Heart right ventricle (tissue), 16 donors: ENCODE results near the gene B4GALNT2. TPM values are rescaled to one million over a fixed set of nuclear protein-coding genes. Genes with fewer than 3 reads are reported as not detected.

Experiments used
- ATAC-seq, 8 donors: fragments of 200-7000 bp; cut with Tn5 transposase; one replicate each; pipeline ENCODE4 v1.9.1; 2020; ENCODE audit warnings: mild to moderate bottlenecking in 8 of 8, moderate library complexity in 8 of 8, moderate number of reproducible peaks in 1 of 8
- DNase-seq, 2 donors: peaks; one replicate each; pipeline ENCODE4 v3.0.0-alpha.2; 2020
- H3K27ac ChIP-seq, 10 donors: fragments of 200-600 bp; sonication (generic) in 2 of 10; one replicate each; pipeline versions ENCODE4 v1.5.0 to v1.8.0; 2020 to 2022; ENCODE audit warnings: mild to moderate bottlenecking in 3 of 10
- H3K27me3 ChIP-seq, 7 donors: fragments of 200-600 bp; one replicate each; pipeline ENCODE4 v1.8.0; 2021 to 2022; ENCODE audit warnings: mild to moderate bottlenecking in 2 of 7
- H3K36me3 ChIP-seq, 9 donors: fragments of 200-600 bp; sonication (generic) in 1 of 9; one replicate each; pipeline versions ENCODE4 v1.5.0 to v1.8.0; 2020 to 2022; ENCODE audit warnings: mild to moderate bottlenecking in 2 of 9
- H3K4me1 ChIP-seq, 9 donors: fragments of 200-600 bp; sonication (generic) in 1 of 9; one replicate each; pipeline versions ENCODE4 v1.5.0 to v1.8.0; 2020 to 2022; ENCODE audit warnings: mild to moderate bottlenecking in 4 of 9
- H3K4me3 ChIP-seq, 10 donors: fragments of 200-600 bp; sonication (generic) in 2 of 10; one replicate each; pipeline versions ENCODE4 v1.5.0 to v1.8.0; 2020 to 2022; ENCODE audit warnings: mild to moderate bottlenecking in 7 of 10, moderate library complexity in 2 of 10
- H3K9me3 ChIP-seq, 11 donors: fragments of 200-600 bp in 10 of 11; sonication (generic) in 2 of 11; one replicate each; pipeline versions ENCODE4 v1.5.0 to v1.8.0; 2013 to 2022; ENCODE audit warnings: mild to moderate bottlenecking in 2 of 11, control low read depth in 1 of 11, moderate library complexity in 1 of 11
- WGBS, 2 donors: extraction: QIAGEN DNeasy Blood & Tissue Kit; methylation state at CpG; one replicate each; pipeline ENCODE4 v1.1.7; 2013; ENCODE audit warnings: inconsistent platforms in 1 of 2; 5-methylcytosine and 5-hydroxymethylcytosine counted together
- intact Hi-C, 10 donors: fragments of 100-400 bp; cut with DNase I; formaldehyde crosslinking; loops; one replicate each; pipeline versions ENCODE4 v1.11.1 to v1.14.2; 2022
- polyA plus RNA-seq, 2 donors: library from polyadenylated mRNA; stranded (reverse); fragments of 200-250 nt; gene quantifications; one replicate each; pipeline ENCODE4 v1.2.3, GENCODE V29; 2013
- total RNA-seq, 10 donors: library from RNA; stranded (reverse); fragmentation: NEBNext Ultra II Directional in 3 of 10; extraction: Animal tissue kit (Norgen Biotek cat#: 25700) in 3 of 10; gene quantifications; one replicate each; pipeline versions ENCODE4 v1.2.1 to v1.2.4, GENCODE V29; 2021 to 2023
- TF ChIP-seq, protein P1 (sequence below), 9 donors: fragments of 200-600 bp; sonication (generic) in 2 of 9; IDR thresholded peaks; one replicate each; pipeline versions ENCODE4 v1.5.0 to v1.8.0; 2021 to 2022; ENCODE audit warnings: antibody characterized with exemption in 9 of 9, mild to moderate bottlenecking in 5 of 9, moderate library complexity in 1 of 9
- donor health status: Arrhythmogenic right ventricular cardiomyopathy.
- donor health status: ischemic (EF 13 %, LVEDD 7.1; RV severe dilation, severe dysfunction).
- donor health status: healthy with polysubstance abuse.
- donor health status: DM: no; HTN: yes; CAD: no.
- donor health status: DM: no; HTN: no; CAD: no.
- donor health status: ischemic (EF 25% LVEDD 6.9; RV normal size, moderate dysfunction).
- donor health status: ischemic (EF 25% LVEDD 5.7; RV mildly dilated, moderate dysfunction).
- donor health status: healthy.
- donor health status: DM: yes; HTN: yes; CAD: no.
- donor health status: Ischemic cardiomyopathy.
- donor health status: ischemic (EF 35%, LVEDD 5.7; RV mildly dilated, moderate dysfunction).
- donor health status: nonischemic (EF 11% LVEDD 7.7; RV severe dilation, severe dysfunction).
- donor health status: DM: yes; HTN: yes; CAD: no.
- donor health status: PGD.
- donor health status: ischemic (EF 29% LVEDD 5.4; RV normal size, mild dysfunction).
- donor health status: nonischemic (EF 23%, LVEDD 6.1; RV moderate dilation, normal function).

Gene B4GALNT2
- total and polyA plus RNA-seq, 12 donors = 0.02 TPM; not detected in 10

DNA sequence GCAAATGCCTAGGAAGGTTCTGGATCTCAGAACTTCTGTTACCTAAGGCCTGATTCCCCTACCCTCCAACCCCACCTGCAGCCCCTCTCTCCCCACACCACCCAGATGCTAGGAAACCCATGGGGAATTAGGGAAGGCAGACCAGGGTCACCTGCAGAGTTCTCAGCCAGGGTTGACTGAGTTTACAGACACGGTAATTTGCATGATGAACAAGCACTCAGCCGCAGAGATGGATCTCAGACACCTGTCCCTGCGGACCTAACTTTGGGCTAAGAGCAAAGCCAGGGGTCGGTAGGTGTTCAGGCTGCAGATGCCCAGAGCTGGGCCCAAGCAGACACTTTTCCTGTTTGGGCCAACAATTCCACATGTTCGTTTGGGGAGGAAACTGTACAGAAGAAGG, 80.8 kb downstream of the B4GALNT2 start:
- Histone ChIP-seq H3K27ac (peak overlapping the region in 4 of 10 donors; percentile 39 to 89 (median 84)), H3K4me3 (peak overlapping the region in 5 of 10 donors; percentile 0 to 71 (median 11)), H3K27me3 (peaks cover 0 to 32% (median 5%) of the 10 kb centered on the region in 7 donors), H3K36me3 (peaks cover 0 to 4% (median 0%) of the 10 kb centered on the region in 9 donors), H3K4me1 (peaks cover 4 to 97% (median 63%) of the 10 kb centered on the region in 9 donors), H3K9me3 (no peaks in the 10 kb centered on the region)
- WGBS, 2 donors = 65 to 70% methylated on average over 5 of the region's 5 CpGs
- DNase-seq = no peak
- ATAC-seq = no peak
- intact Hi-C loops = no loop called here
- TF ChIP-seq, protein P1, sequence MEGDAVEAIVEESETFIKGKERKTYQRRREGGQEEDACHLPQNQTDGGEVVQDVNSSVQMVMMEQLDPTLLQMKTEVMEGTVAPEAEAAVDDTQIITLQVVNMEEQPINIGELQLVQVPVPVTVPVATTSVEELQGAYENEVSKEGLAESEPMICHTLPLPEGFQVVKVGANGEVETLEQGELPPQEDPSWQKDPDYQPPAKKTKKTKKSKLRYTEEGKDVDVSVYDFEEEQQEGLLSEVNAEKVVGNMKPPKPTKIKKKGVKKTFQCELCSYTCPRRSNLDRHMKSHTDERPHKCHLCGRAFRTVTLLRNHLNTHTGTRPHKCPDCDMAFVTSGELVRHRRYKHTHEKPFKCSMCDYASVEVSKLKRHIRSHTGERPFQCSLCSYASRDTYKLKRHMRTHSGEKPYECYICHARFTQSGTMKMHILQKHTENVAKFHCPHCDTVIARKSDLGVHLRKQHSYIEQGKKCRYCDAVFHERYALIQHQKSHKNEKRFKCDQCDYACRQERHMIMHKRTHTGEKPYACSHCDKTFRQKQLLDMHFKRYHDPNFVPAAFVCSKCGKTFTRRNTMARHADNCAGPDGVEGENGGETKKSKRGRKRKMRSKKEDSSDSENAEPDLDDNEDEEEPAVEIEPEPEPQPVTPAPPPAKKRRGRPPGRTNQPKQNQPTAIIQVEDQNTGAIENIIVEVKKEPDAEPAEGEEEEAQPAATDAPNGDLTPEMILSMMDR (IDR thresholded peaks at IDR 0.05) = no peak

DNA sequence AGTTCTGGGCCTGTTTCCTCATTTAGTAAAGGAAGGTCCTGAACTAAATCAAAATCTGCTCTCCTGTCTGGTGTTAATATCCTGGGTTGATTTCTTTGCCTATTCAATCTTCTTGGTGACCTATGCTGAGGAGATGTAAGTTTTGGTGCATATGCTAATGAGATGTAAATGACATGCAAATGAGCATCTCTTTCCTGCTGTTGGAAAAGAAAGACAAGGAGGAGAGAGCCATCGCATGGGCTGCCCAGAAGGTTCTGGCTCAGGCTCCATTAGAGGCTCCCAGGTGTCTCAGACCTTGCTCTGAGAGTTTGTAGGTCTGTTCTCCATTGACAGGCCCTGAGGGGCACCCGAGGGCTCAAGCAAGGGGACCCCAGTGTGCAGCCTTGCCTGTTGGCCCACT, 81.3 kb downstream of the B4GALNT2 start:
- Histone ChIP-seq H3K4me1 (peaks cover 4 to 98% (median 63%) of the 10 kb centered on the region in 9 donors), H3K27me3 (peaks cover 0 to 29% (median 4%) of the 10 kb centered on the region in 7 donors), H3K4me3 (peak overlapping the region in 6 of 10 donors; percentile 0 to 71 (median 12)), H3K9me3 (no peaks in the 10 kb centered on the region), H3K36me3 (peaks cover 0 to 4% (median 0%) of the 10 kb centered on the region in 9 donors), H3K27ac (peak overlapping the region in 7 of 10 donors; percentile 25 to 89 (median 61))
- WGBS, 2 donors = 81 to 85% methylated on average over 2 of the region's 2 CpGs
- TF ChIP-seq, protein P1 (IDR thresholded peaks at IDR 0.05) = no peak
- intact Hi-C loops = no loop called here
- ATAC-seq = no peak
- DNase-seq = no peak

DNA sequence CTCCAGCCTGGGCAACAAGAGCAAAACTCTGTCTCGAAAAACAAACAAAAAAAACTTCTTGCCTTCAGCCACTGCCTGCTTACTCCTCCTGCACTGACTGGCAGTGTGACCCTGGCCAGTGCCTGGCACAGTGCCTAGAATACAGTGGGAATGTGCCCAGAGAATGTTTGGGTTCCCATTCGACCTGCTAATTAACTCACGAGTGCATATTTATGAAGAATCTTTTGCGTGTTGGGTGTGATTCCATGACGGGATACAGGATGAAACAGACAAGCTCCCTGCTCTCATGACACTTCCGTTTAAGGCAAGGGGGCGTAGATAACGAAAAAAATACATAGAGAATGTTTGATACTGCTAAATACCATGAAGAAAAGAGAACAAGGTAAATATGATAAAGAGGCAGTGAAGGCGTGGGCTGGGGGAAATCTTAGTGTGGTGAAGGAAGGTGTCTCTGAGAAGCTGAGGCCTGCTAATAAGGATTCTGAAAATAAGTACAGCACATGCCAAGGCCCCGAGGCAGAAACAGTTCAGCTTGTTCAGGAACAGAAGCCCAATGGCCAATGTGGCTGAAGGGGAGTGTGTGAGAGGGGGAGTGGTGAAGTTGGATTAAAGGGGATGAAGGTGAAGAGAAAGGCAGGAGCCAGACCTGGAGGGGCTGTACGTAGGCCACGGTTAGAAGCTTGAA, 82.2 kb downstream of the B4GALNT2 start:
- peaks cover 0 to 4% (median 0%) of the 10 kb centered on the region in 9 donors for H3K36me3 ChIP-seq
- 54 to 59% methylated on average over 12 of the region's 12 CpGs for WGBS, 2 donors
- DNase-seq (peak in 1 of 2 donors; percentile 32), ATAC-seq (no peak)
- TF ChIP-seq, protein P1 (IDR thresholded peaks at IDR 0.05) = no peak
- H3K27me3 ChIP-seq = peaks cover 0 to 27% (median 8%) of the 10 kb centered on the region in 7 donors
- no peak overlapping the region for H3K4me3 ChIP-seq
- intact Hi-C loops = no loop called here
- peak overlapping the region in 6 of 10 donors; percentile 40 to 88 (median 66) for H3K27ac ChIP-seq
- H3K9me3 ChIP-seq = no peaks in the 10 kb centered on the region
- peaks cover 4 to 98% (median 63%) of the 10 kb centered on the region in 9 donors for H3K4me1 ChIP-seq

DNA sequence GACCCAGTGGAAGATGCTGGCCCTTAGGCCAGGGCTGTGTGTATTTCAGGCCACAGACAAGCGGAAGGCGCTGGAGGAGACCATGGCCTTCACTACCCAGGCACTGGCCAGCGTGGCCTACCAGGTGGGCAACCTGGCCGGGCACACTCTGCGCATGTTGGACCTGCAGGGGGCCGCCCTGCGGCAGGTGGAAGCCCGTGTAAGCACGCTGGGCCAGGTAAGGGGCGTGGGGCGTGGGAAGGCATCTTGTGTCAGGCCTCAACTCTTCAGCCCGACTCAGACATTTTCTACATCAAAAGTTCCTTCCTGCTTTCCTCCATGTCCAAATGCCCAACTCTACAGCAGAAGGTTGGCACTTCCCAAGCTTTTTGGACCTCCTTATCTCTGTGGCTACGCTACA, 83.9 kb downstream of the B4GALNT2 start:
- TF ChIP-seq, protein P1 (IDR thresholded peaks at IDR 0.05) = no peak
- Histone ChIP-seq H3K9me3 (no peaks in the 10 kb centered on the region), H3K27ac (peak overlapping the region in 9 of 10 donors; percentile 55 to 88 (median 70)), H3K4me1 (peaks cover 4 to 86% (median 62%) of the 10 kb centered on the region in 9 donors), H3K27me3 (peaks cover 0 to 32% (median 16%) of the 10 kb centered on the region in 7 donors), H3K36me3 (peaks cover 0 to 8% (median 0%) of the 10 kb centered on the region in 9 donors), H3K4me3 (peak overlapping the region in 2 of 10 donors; percentile 0 to 7)
- ATAC-seq = no peak
- 78 to 84% methylated on average over 13 of the region's 13 CpGs for WGBS, 2 donors
- intact Hi-C loops = no loop called here
- DNase-seq = no peak
